Activated T-helper 1 cell treated with anti-CD3 and anti-CD28 coated beads, Interleukin-2, amount 50 U/mL, for 16 hours (primary cell): ENCODE measurements around the gene ECM1.

Source experiments
- DNase-seq, 2 donors: peaks; one replicate each; pipeline ENCODE4 v3.0.0-alpha.2; 2020; ENCODE audit warnings: low read depth in 1 of 2, low spot score in 1 of 2

Gene ECM1

GRCh38 chr1:150507912-150508864 lies at the start of gene ECM1:
TSS of gene ECM1 (plus strand) at chr1:150508109. CDS start at chr1:150508210, 101 bp downstream.
- DNase-seq = no peak

- DNase-seq = peak; percentile 32 to 47
Measured at GRCh38 chr1:150464422-150464826, 43.5 kb upstream of the ECM1 start.

GRCh38 chr1:150466964-150467363 lies 40.9 kb upstream of the ECM1 start:
- no peak for DNase-seq

GRCh38 chr1:150469291-150469690 lies 38.6 kb upstream of the ECM1 start:
- DNase-seq = no peak

GRCh38 chr1:150472601-150473200 lies 35.2 kb upstream of the ECM1 start:
- DNase-seq = no peak

GRCh38 chr1:150473659-150474058 lies 34.2 kb upstream of the ECM1 start:
- DNase-seq = no peak

- no peak for DNase-seq
Measured at GRCh38 chr1:150474869-150475268, 33.0 kb upstream of the ECM1 start.

- no peak for DNase-seq
Measured at GRCh38 chr1:150476754-150477153, 31.2 kb upstream of the ECM1 start.

GRCh38 chr1:150477320-150477719 lies 30.6 kb upstream of the ECM1 start:
- DNase-seq = no peak

GRCh38 chr1:150477733-150478132 lies 30.2 kb upstream of the ECM1 start:
- DNase-seq = no peak

GRCh38 chr1:150479370-150479769 lies 28.5 kb upstream of the ECM1 start:
- no peak for DNase-seq

GRCh38 chr1:150479927-150480352 lies 28.0 kb upstream of the ECM1 start:
- no peak for DNase-seq

- DNase-seq = no peak
Measured at GRCh38 chr1:150484431-150484830, 23.5 kb upstream of the ECM1 start.

- DNase-seq = no peak
Measured at GRCh38 chr1:150484861-150485260, 23.0 kb upstream of the ECM1 start.

GRCh38 chr1:150486966-150487762 lies 20.7 kb upstream of the ECM1 start, which contains the start of gene TARS2:
TSS of gene TARS2 (plus strand) at chr1:150487419. CDS start at chr1:150487451, 32 bp downstream.
- peak; percentile 75 to 87 for DNase-seq

- DNase-seq = no peak
Measured at GRCh38 chr1:150487763-150488115, 20.2 kb upstream of the ECM1 start.

GRCh38 chr1:150493175-150493574 lies 14.7 kb upstream of the ECM1 start:
- DNase-seq = no peak

GRCh38 chr1:150498342-150498741 lies 9.6 kb upstream of the ECM1 start:
- no peak for DNase-seq

- DNase-seq = no peak
Measured at GRCh38 chr1:150505431-150505830, 2.5 kb upstream of the ECM1 start.

GRCh38 chr1:150508982-150509381 lies 1.1 kb downstream of the ECM1 start:
- no peak for DNase-seq

- DNase-seq = no peak
Measured at GRCh38 chr1:150511551-150511950, 3.6 kb downstream of the ECM1 start.
